Limb (tissue), 2 donors: ENCODE results near the gene SH3PXD2A.

ENCODE experiments used
- DNase-seq, 2 donors: peaks; one replicate each; pipeline ENCODE4 v3.0.0-alpha.2; 2016; ENCODE audit errors: extremely low spot score in 2 of 2

Gene SH3PXD2A

GRCh38 chr10:103551619-103552602 is 303.5 kb downstream of the SH3PXD2A start:
- DNase-seq, result peak in 1 of 2 donors; percentile 16

GRCh38 chr10:103550229-103550628 is 305.1 kb downstream of the SH3PXD2A start:
- DNase-seq, result no peak

- DNase-seq, result no peak
These were observed 306.1 kb downstream of the SH3PXD2A start for GRCh38 chr10:103549349-103549685.

- peak; percentile 9 to 46 for DNase-seq
These were observed 306.6 kb downstream of the SH3PXD2A start for GRCh38 chr10:103548581-103549348.

- no peak for DNase-seq
These were observed 307.4 kb downstream of the SH3PXD2A start for GRCh38 chr10:103548006-103548405.

GRCh38 chr10:103547391-103547946 is 307.9 kb downstream of the SH3PXD2A start:
- DNase-seq, result no peak

- no peak for DNase-seq
These were observed 309.0 kb downstream of the SH3PXD2A start for GRCh38 chr10:103546401-103546800.

- no peak for DNase-seq
These were observed 309.6 kb downstream of the SH3PXD2A start for GRCh38 chr10:103545771-103546281.

GRCh38 chr10:103545366-103545765 is 310.0 kb downstream of the SH3PXD2A start:
- no peak for DNase-seq

GRCh38 chr10:103544657-103545310 is 310.6 kb downstream of the SH3PXD2A start:
- no peak for DNase-seq
